ENCODE measurements around the gene DNAJB4.

DNA sequence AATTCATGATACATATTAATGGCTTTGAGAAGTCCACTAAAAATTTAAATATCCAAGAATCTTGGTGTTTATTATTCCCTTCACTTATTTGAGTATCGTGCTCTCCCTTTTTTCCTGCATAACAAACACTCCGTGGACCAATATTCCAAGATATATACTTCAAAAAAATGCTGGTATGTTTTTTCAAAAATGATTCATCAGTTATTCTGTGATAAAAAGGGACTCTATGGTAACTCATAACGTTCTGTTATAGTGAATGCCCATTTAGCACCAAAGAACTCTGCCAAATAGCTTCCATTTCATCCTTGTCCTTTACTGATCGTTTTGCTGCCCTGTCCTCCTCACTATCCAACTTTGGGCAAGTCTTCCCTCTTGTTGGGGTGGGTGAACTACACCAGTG, 53.9 kb downstream of the DNAJB4 start:
- TF ChIP-seq, protein P1, sequence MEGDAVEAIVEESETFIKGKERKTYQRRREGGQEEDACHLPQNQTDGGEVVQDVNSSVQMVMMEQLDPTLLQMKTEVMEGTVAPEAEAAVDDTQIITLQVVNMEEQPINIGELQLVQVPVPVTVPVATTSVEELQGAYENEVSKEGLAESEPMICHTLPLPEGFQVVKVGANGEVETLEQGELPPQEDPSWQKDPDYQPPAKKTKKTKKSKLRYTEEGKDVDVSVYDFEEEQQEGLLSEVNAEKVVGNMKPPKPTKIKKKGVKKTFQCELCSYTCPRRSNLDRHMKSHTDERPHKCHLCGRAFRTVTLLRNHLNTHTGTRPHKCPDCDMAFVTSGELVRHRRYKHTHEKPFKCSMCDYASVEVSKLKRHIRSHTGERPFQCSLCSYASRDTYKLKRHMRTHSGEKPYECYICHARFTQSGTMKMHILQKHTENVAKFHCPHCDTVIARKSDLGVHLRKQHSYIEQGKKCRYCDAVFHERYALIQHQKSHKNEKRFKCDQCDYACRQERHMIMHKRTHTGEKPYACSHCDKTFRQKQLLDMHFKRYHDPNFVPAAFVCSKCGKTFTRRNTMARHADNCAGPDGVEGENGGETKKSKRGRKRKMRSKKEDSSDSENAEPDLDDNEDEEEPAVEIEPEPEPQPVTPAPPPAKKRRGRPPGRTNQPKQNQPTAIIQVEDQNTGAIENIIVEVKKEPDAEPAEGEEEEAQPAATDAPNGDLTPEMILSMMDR (IDR thresholded peaks at IDR 0.05): no peak
- TF ChIP-seq EP300 (IDR thresholded peaks at IDR 0.05): no peak
